ENCODE data around the gene PDIA5. TPM values are rescaled to one million over a fixed set of nuclear protein-coding genes. Genes with fewer than 3 reads are reported as not detected.

The PDIA5 gene
- total RNA-seq, 1 donor: 3.4 TPM

- no peak overlapping the region for H3K4me3 ChIP-seq (ENCODE audit: low read length)
Observed at GRCh38 chr3:123088387-123088786, 21.6 kb downstream of the PDIA5 start.

GRCh38 chr3:123089611-123090331, 22.9 kb downstream of the PDIA5 start:
- peaks cover 5% of the 10 kb centered on the region for H3K4me1 ChIP-seq (ENCODE audit: insufficient read depth, low read length)
- no peak overlapping the region for H3K4me3 ChIP-seq (ENCODE audit: low read length)

More at GRCh38 chr3:123088387-123088786, 21.6 kb downstream of the PDIA5 start:
- Histone ChIP-seq H3K9me3 (ENCODE audit: low read depth, low read length) (no peaks in the 10 kb centered on the region), H3K27me3 (ENCODE audit: insufficient read depth, low read length) (no peaks in the 10 kb centered on the region), H3K4me1 (ENCODE audit: insufficient read depth, low read length) (peaks cover 9% of the 10 kb centered on the region)

GRCh38 chr3:123090728-123091531, 24.1 kb downstream of the PDIA5 start:
- Histone ChIP-seq H3K4me3 (ENCODE audit: low read length) (no peak overlapping the region), H3K27me3 (ENCODE audit: insufficient read depth, low read length) (no peaks in the 10 kb centered on the region), H3K4me1 (ENCODE audit: insufficient read depth, low read length) (peaks cover 5% of the 10 kb centered on the region), H3K9me3 (ENCODE audit: low read depth, low read length) (no peaks in the 10 kb centered on the region)

More at GRCh38 chr3:123089611-123090331, 22.9 kb downstream of the PDIA5 start:
- Histone ChIP-seq H3K27me3 (ENCODE audit: insufficient read depth, low read length) (no peaks in the 10 kb centered on the region), H3K9me3 (ENCODE audit: low read depth, low read length) (no peaks in the 10 kb centered on the region)

GRCh38 chr3:123092243-123092642, 25.4 kb downstream of the PDIA5 start:
- no peaks in the 10 kb centered on the region for H3K9me3 ChIP-seq (ENCODE audit: low read depth, low read length)
- no peak overlapping the region for H3K4me3 ChIP-seq (ENCODE audit: low read length)
- H3K27me3 ChIP-seq (ENCODE audit: insufficient read depth, low read length): no peaks in the 10 kb centered on the region
- H3K4me1 ChIP-seq (ENCODE audit: insufficient read depth, low read length): peaks cover 5% of the 10 kb centered on the region

- H3K27me3 ChIP-seq (ENCODE audit: insufficient read depth, low read length): no peaks in the 10 kb centered on the region
- H3K9me3 ChIP-seq (ENCODE audit: low read depth, low read length): no peaks in the 10 kb centered on the region
- H3K4me1 ChIP-seq (ENCODE audit: insufficient read depth, low read length): peaks cover 5% of the 10 kb centered on the region
- H3K4me3 ChIP-seq (ENCODE audit: low read length): no peak overlapping the region
Observed at GRCh38 chr3:123093696-123094095, 26.9 kb downstream of the PDIA5 start.

GRCh38 chr3:123094516-123095313, 27.9 kb downstream of the PDIA5 start:
- H3K4me1 ChIP-seq (ENCODE audit: insufficient read depth, low read length): peaks cover 5% of the 10 kb centered on the region

GRCh38 chr3:123096126-123096525, 29.3 kb downstream of the PDIA5 start:
- Histone ChIP-seq H3K27me3 (ENCODE audit: insufficient read depth, low read length) (no peaks in the 10 kb centered on the region), H3K4me1 (ENCODE audit: insufficient read depth, low read length) (no peaks in the 10 kb centered on the region), H3K4me3 (ENCODE audit: low read length) (no peak overlapping the region), H3K9me3 (ENCODE audit: low read depth, low read length) (no peaks in the 10 kb centered on the region)

More at GRCh38 chr3:123094516-123095313, 27.9 kb downstream of the PDIA5 start:
- Histone ChIP-seq H3K27me3 (ENCODE audit: insufficient read depth, low read length) (no peaks in the 10 kb centered on the region), H3K4me3 (ENCODE audit: low read length) (no peak overlapping the region), H3K9me3 (ENCODE audit: low read depth, low read length) (no peaks in the 10 kb centered on the region)

- no peaks in the 10 kb centered on the region for H3K9me3 ChIP-seq (ENCODE audit: low read depth, low read length)
- H3K27me3 ChIP-seq (ENCODE audit: insufficient read depth, low read length): no peaks in the 10 kb centered on the region
- H3K4me1 ChIP-seq (ENCODE audit: insufficient read depth, low read length): no peaks in the 10 kb centered on the region
- no peak overlapping the region for H3K4me3 ChIP-seq (ENCODE audit: low read length)
Observed at GRCh38 chr3:123096731-123097130, 29.9 kb downstream of the PDIA5 start.

GRCh38 chr3:123098426-123099330, 31.9 kb downstream of the PDIA5 start:
- H3K9me3 ChIP-seq (ENCODE audit: low read depth, low read length): no peaks in the 10 kb centered on the region
- no peak overlapping the region for H3K4me3 ChIP-seq (ENCODE audit: low read length)
- H3K4me1 ChIP-seq (ENCODE audit: insufficient read depth, low read length): no peaks in the 10 kb centered on the region
- no peaks in the 10 kb centered on the region for H3K27me3 ChIP-seq (ENCODE audit: insufficient read depth, low read length)

GRCh38 chr3:123099331-123100192, 32.7 kb downstream of the PDIA5 start:
- H3K27me3 ChIP-seq (ENCODE audit: insufficient read depth, low read length): no peaks in the 10 kb centered on the region
- H3K9me3 ChIP-seq (ENCODE audit: low read depth, low read length): no peaks in the 10 kb centered on the region
- no peaks in the 10 kb centered on the region for H3K4me1 ChIP-seq (ENCODE audit: insufficient read depth, low read length)
- no peak overlapping the region for H3K4me3 ChIP-seq (ENCODE audit: low read length)

GRCh38 chr3:123100193-123100776, 33.5 kb downstream of the PDIA5 start:
- H3K27me3 ChIP-seq (ENCODE audit: insufficient read depth, low read length): no peaks in the 10 kb centered on the region
- H3K4me1 ChIP-seq (ENCODE audit: insufficient read depth, low read length): peaks cover 3% of the 10 kb centered on the region
- no peak overlapping the region for H3K4me3 ChIP-seq (ENCODE audit: low read length)
- H3K9me3 ChIP-seq (ENCODE audit: low read depth, low read length): no peaks in the 10 kb centered on the region

GRCh38 chr3:123102249-123102648, 35.4 kb downstream of the PDIA5 start:
- H3K4me3 ChIP-seq (ENCODE audit: low read length): no peak overlapping the region
- no peaks in the 10 kb centered on the region for H3K27me3 ChIP-seq (ENCODE audit: insufficient read depth, low read length)
- no peaks in the 10 kb centered on the region for H3K9me3 ChIP-seq (ENCODE audit: low read depth, low read length)
- peaks cover 5% of the 10 kb centered on the region for H3K4me1 ChIP-seq (ENCODE audit: insufficient read depth, low read length)

GRCh38 chr3:123102826-123103225, 36.0 kb downstream of the PDIA5 start:
- no peaks in the 10 kb centered on the region for H3K9me3 ChIP-seq (ENCODE audit: low read depth, low read length)
- no peak overlapping the region for H3K4me3 ChIP-seq (ENCODE audit: low read length)
- H3K4me1 ChIP-seq (ENCODE audit: insufficient read depth, low read length): peaks cover 5% of the 10 kb centered on the region
- H3K27me3 ChIP-seq (ENCODE audit: insufficient read depth, low read length): no peaks in the 10 kb centered on the region

Data from mononuclear cell (primary cell).